Glomerular endothelial cell (primary cell): Measurements from ENCODE around the gene CD163L1. TPM values are rescaled to one million over a fixed set of nuclear protein-coding genes. Genes with fewer than 3 reads are reported as not detected.
"Not testable (repeated sequence)": the region's sequence is repeated elsewhere in the genome, so short reads cannot be mapped to it uniquely, and the experiment has no call there.

ENCODE experiments used
- DNase-seq: peaks from one replicate; pipeline ENCODE4 v3.0.0-alpha.2; 2011; ENCODE audit warnings: low read depth, low spot score; ENCODE audit errors: extremely low read depth
- total RNA-seq: library from RNA; depleted of rRNA; stranded (reverse); fragments of >200 nt; gene quantifications from 2 replicates; pipeline ENCODE4 v1.2.3, GENCODE V29; 2015

CD163L1 gene
- 1.8 and 3.3 TPM in 2 replicates for total RNA-seq

DNA sequence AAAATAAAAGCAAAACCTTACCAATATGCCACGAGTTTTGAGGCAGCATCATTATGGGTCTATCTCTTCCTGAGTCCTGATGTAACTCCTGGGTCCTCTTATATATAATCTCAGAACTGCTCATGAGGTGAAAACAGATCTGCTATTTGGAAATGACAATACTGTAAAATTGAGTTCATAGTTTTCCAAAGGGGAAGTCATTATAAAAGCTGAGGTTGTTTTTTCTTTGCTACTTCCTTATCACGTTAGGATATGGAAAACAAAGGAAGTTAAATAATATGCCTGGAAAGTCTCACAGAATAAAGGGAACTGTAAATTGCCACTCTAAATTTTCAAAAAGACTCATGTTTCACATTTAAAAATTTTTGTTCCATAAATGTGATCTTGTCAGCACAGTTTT is at the start of gene CD163L1:
TSS of gene CD163L1 (minus strand) at position 78 of the 400 bp plus-strand sequence. CDS start at position 52, 26 bp downstream.
- DNase-seq = no peak

DNA sequence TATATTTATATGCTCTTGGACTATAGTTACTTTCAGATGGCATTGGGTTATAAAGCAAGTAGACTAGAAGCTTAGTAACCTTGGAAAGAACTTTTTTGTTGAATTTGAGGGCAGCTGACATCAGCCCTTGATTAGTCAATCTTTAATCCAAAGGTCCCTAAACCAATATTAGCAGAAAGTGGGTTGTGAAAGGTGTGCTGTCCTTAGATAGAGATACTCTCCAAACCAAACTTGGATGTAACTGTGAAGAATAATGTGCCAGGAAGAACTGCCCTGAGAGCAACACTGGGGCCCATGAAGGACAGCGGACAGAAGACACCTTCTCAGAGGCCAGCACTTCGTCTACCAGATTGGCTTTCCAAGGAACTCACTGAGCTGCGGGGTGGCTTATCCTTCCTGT is 49.1 kb upstream of the CD163L1 start:
- DNase-seq = no peak

DNA sequence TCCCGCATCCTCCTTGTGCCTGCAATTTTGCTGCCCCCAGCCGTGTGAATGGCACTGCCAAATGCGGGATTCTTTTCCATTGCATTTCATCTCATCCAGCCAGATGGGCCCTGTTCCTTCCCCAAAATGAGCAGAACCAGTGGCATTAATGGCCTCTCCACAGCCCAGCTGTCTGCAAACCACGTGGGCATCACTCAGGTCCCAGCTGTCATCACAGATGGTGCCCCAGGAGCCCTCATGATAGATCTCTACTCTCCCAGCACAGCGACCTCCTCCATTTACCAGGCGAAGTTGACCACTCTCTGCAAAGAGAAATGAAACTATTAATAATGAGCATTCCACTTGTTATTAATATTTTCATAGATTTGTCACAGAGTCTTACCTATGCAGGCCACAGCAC is 42.6 kb upstream of the CD163L1 start:
- no peak for DNase-seq

DNA sequence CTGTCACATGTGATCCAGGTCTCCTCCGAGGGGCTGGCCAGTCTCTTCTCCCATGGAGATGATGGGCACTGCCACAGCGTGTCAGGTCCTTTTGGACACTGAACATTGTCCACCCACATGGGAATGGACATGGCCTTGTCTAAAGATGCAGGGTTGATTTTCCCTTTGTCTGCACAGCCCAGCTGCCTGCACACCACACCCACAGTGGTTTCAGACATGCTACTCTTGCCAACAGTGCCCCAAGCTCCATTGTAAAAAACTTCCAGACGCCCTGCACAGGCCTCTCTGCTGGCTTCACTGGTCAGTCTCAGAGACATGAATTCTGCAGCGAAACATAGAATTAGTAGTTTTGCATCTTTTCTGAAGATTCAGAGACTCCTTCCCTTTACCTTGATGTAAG is 41.1 kb upstream of the CD163L1 start:
- DNase-seq = no peak

DNA sequence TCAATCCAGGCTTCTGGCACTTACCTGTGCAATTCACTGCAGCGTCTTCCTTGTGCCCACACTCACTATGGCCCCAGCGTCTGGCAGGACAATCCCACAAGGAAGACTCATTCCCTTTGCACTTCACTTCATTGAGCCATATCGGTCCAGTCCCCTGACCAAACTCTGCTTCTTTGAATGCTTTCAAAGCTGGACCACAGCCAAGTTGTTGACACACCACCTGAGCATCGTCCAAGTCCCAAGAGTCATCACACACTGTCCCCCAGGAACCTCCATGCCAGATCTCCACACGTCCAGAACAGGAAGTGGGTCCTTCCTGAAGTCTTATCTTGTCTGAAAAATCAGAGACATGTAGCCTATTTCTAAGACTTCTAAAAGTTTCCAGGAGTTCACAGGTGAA is 39.4 kb upstream of the CD163L1 start:
- DNase-seq = no peak

DNA sequence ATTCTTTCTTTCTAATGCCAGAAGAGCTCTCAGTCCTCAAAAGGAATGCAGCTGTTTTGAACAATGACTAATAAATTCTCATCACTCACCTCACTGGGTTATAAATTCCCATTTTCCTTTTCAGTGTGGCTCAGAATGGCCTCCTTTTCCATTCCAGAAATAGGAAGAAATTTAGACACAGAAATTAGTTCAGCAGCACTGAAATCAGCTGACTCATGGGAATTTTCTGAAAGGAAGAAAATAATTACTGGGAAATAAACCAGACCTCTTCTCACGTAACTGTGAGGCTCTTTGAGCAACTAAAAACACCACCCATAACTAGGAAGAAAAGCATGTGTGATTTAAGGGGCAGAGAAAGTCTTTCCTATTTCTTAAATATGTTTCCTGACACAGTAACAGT is 35.8 kb upstream of the CD163L1 start:
- DNase-seq = no peak

DNA sequence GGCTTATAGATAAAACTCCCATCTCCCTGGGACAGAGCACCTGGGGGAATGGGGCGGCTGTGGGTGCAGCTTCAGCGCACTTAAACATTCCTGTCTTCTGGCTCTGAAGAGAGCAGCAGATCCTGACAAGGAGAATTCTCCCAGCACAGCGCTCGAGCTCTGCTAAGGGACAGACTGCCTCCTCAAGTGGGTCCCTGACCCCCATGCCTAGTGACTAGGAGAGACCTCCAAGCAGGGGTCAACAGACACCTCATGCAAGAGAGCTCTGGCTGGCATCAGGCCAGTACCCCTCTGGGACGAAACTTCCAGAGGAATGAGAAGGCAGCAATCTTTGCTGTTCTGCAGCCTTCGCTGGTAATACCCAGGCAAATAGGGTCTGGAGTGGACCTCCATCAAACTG is 28.1 kb upstream of the CD163L1 start:
- no peak for DNase-seq

DNA sequence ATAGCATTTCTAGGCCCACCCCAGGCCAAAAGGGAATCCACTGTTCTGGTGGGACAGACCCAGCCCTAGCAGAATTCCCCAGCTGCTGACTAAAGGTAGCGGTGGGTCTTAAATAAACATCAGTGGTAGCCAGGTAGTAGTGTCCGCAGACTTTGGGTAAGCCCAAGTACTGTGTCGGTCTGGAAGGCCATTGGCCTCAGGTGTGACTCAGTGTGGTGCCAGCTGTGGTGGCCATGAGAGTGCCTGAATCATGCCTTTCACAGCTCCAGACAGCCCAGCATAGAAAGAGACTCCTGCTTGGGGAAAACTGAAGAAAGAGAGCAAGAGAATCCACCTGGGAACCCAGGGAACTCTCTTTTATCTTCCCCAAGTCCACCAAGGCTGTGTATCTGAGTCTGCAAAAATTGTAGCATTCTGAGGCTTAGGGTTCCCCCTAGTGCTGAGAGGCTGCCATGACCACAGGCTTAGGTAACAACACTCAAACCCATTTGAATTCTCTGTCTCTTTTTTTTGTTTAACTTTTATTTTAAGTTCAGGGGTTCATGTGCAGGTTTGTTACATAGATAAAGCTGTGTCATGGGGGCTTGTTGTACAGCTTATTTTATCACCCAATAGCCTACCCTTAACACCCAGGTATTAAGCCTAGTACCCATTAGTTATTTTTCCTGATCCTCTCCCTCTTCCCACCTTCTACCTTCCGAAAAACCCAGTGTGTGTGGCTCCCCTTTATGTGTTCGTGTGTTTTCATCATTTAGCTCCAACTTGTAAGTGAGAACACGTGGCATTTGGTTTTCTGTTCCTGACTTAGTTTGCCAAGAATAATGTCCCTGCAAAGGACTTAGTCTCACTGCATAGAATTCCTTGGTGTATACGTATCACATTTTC is 16.7 kb upstream of the CD163L1 start:
- peak; percentile 47 for DNase-seq

DNA sequence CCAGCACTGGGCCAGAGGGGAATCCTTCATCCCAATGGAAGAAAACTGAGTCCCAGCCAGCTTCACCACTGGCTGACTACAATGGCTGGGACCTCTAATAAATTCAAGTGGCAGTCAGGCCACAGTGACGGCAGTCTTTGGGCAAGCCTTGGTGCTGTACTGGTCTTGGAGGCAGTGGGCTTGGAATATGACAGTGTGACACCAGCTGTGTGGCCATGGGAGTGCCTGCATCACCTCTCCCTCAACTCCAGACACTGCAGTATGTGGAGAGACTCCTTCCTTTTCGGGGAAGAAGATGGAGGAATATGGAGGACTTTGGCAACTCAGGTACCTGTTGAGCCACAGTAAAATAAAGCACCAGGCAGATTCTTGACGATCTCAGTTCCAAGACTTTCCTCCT is 16.0 kb upstream of the CD163L1 start:
- no peak for DNase-seq

DNA sequence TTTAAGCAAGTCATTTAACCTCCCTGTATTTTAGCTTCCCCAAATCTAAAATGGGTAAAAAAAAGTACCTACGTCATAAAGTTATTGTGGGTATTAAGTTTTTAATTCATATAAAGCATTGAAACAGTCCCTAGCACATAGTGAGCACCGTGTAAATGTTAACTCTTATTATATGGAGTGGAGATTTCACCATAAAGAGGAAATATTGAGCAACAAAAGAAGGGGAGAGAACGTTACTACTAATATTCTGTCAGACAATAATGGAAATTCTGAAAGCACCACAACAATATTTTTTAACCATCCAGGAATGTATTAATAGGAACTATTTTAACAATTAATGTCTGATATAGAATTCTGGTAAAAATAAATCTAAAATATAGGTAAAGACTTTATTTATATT is 7.8 kb upstream of the CD163L1 start:
- no peak for DNase-seq

DNA sequence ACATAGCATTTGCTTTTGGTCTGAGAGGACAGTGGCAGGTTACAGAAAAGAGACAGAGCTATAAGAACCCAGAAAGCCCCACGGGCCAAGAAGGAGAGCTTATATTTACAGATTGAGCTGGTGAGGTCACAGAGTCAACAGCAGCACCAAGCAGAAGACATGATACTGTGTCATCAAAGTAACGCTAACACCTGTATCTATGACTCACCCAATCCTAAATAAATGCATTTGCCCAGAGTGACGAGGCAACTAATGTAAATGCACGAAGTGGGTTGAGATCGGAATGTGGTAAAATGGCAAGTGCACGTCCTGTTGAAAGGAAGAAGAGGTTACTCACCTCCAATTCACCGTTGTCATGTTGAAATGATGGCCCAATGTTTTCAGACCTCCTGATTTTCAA is 6.7 kb upstream of the CD163L1 start:
- no peak for DNase-seq

DNA sequence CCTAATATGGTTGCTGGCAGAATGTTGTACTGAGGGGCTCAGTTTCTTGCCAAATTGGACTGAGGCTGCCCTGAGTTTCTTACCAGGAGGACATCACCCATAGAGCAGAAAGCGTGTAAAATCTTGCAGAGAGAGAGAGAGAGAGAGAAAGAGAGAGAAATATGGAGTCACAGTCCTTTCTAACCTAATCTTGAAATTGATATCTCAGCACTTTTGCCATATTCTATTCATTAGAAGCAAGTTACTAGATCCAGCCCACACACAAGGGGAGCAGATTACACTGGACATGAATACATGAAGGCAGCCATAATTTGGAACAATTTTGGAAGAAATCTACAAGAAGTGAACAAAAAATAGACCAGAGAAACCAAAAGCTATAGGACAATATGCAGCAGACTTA is 4.1 kb upstream of the CD163L1 start:
- no peak for DNase-seq

DNA sequence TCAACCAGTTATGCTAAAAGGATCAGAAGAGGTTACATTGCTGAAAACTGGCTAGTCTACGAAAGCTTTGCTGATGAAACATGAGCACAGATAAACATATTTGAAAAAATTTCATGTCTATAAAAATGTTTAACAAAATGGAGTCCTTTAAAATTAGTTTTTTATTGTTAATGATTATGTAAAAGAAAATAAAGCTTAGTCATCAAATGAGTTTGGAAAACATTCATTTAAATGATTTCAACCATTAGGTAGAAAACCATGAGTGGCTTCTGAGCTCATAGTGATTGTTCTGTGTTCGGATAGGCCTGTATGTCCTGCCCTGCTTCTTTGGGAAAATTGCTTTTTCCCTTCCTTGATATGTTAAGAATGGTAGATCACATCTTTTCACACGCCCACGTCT is 584 bp upstream of the CD163L1 start:
- no peak for DNase-seq

DNA sequence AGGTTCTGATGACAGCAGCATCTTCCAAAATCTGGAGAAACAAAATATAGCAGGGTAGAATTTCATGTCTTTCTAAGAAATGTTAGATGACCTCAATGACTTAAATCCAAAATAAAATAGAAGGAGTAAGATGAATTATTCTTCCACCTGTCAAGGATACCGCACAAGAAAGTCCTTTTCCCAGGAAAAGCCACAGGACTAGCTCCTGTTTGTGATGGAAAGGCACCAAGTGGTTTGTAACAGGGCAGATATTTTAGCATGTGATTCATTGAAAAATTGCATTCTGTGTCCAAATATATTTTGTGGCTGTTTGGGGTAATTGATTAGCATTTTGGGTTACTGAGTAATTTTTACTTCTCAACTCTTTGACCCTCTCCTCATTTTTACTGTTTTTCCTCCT is 2.7 kb downstream of the CD163L1 start:
- DNase-seq = no peak

DNA sequence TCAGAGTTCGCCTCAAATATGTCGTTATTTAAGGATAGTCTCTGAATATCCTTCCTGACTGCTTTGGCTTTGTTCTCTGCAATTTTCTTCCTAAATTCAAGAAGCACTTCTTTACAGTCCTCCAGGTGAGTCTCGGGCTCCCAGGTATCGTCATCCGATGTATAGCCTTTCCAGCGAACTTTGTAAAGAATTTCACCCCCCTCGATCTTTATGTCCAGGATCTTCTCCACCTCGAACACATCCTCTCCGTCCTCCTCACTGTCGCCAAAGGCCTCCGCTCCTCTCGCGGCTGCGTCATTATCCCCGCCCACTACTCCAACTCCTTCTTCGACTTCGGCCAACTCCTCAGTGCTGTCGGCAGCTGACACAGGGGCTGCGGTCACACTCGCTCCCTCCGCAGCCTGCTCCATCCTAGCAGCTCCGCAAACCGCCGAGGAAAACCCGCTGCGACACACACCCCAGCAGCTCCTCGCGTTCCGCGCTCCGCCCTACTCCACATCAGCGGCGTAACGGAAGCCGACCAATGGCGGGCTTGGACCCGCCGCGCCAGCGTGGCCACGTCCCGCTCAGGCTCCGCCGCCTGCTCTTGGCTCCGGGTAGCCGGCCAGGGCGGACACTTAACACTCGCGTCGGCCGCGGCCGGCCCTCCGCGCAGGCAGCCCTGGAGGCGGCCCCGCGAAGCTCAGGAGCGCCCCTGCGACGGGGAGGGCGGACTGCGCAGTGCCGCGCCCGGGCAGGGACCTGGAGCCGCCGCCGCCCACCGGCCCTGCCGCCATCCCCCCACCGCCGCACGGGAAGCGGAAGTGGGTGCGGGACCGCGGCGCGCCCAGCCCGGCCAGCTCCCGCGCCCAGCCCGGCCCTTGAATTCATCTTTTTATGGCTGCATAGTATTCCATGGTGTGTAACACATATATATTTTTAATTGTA is 4.1 kb downstream of the CD163L1 start:
- DNase-seq = no peak

DNA sequence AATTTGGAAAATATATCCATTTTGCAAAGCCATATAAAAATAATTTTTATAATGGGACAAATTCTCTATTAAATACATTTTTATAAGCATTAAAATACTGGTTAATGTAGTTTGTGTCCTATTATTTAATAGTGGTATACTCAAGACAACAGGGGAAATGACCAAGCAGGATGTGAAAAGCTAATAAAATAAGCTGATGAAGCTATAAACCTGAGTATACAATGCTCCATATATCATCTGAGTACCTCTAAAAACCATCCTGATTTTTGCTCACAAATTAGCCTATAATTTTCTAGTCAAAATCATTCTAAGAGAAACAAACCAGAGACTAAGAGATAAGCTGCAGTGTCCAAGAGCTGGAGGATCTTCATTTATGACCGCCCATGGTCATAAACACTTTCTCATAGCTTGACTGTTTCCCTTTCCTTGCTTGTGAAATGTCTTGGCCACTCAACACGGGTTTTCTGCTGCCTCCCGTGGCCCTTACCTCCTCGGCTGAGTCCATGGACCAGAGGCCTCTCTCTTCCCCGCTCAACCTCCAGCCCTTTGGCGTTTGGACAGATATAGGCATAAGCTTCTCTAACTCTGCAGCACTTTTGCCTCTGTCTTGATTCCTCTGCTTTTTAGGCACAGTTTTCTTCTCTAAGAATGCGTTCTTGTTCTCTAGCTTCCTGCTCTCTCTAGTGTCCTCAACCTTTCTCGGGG is 5.5 kb downstream of the CD163L1 start:
- not testable (repeated sequence) for DNase-seq

DNA sequence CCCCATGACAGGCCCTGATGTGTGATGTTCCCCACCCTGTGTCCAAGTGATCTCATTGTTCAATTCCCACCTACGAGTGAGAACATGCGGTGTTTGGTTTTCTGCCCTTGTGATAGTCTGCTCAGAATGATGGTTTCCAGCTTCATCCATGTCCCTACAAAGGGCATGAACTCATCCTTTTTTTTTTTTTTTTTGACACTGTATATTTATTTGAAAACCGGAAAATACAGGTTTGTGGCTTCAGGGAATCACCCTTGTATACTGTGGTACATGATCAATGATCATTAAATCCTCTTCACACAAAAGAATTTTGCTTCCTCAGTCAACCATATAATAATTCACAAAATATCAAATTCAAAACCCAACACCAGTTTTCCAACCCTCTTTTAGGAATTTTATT is 6.5 kb downstream of the CD163L1 start:
- DNase-seq = not testable (repeated sequence)

DNA sequence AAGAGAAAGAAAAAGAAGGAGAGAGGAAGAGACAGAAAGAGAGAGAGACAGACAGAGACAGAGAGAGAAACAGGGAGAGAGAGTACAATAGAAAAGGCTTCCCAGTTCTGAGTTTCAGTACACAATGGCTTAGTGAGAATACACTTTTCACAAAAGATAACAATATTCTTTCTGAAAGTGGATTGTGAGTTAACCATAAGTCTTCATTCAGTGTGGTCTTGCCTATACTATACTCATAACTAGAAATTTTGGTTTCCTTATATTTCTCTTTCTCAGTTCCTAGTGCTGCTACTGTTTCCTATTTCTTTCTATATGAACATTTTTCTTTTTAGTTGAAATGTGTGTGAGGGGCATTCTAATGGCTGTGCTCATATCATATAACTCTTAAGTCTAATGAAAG is 9.3 kb downstream of the CD163L1 start:
- DNase-seq = no peak

DNA sequence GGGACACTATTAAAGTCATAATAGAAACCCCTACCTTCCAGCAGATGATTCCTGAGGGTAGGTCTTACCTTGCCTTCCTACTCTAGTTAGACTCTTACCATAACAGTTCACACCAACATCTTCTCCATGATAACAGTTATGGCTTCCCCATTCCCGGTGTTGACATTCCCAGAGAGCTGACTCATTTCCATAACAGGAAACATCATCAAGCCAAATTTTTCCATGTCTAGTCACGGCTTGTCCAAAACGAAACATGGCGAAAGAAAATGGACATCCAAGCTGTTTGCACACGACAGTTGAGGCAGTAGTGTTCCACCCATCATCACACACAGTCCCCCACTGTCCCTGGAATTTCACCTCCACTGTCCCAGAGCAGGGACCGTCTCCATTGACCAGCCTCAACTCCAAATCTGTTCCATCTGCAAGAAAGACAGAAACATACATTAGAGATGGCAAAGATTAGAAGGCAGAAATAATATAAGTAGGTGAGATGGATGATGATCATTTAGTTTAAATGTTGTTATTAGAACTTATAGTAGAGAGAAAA is 10.6 kb downstream of the CD163L1 start:
- peak; percentile 89 for DNase-seq

DNA sequence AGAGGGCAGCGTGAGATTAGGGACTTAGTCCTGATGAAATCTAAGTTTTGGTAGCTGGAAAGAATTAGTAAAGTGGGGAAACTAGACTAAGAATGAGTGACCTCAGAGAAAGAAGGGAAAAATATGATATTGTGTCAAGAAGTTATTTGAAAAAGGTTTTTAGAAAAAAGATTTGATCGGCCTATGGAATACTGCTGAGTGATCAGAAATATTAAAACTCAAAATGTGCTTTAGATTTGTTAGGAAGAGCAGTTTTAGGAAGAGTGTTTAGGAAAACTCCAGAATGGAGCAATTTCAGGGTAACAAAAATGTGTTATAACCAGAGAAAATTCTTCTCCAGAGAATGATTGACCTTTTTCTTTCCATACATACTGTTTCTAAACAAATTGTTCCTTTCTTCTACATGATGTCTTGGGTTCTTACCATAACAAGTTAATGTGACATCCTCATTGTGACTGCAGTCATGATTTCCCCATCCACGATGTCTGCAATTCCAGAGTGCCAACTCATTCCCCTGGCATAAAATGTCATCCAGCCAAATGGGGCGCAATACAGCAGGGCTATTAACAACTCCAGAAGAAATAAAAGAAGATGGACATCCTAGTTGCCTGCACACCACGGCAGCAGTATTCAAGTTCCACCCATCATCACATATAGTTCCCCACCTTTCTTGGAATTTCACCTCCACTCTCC is 11.8 kb downstream of the CD163L1 start:
- no peak for DNase-seq
